Panc1 (cell line): ENCODE results near the gene LHB. TPM values are rescaled to one million over a fixed set of nuclear protein-coding genes. Genes with fewer than 3 reads are reported as not detected.

Experiments used
- ATAC-seq: fragments of 200-7000 bp; cut with Tn5 transposase; 2 replicates; pipeline ENCODE4 v1.9.1; 2020; ENCODE audit warnings: mild to moderate bottlenecking, moderate library complexity
- BruUV-seq: library from RNA; stranded (reverse); fragments of 400-500 nt; replicated peaks from 2 replicates; lab custom pipeline; 2021; lab: Mats Ljungman, UMichigan
- CTCF ChIA-PET: fragments of 300-600 bp; sonication (Branson Sonifier 250); formaldehyde crosslinking; loops from one replicate; lab custom pipeline; 2022; ENCODE audit warnings: antibody characterized with exemption; lab: Charles Lee
- POLR2A ChIA-PET: fragments of 300-600 bp; sonication (Branson Sonifier 250); formaldehyde crosslinking; loops from one replicate; lab custom pipeline; 2022; ENCODE audit warnings: antibody characterized with exemption; lab: Charles Lee
- DNase-seq: peaks from one replicate; pipeline ENCODE4 v3.0.0-alpha.2; 2010; ENCODE audit warnings: low read depth, low spot score
- H3K27ac ChIP-seq: 2 replicates; pipeline ENCODE4 v1.5.1; 2011; ENCODE audit warnings: mild to moderate bottlenecking, low read length, inconsistent platforms
- H3K27me3 ChIP-seq: fragments of 200-500 bp; sonication (Bioruptor generic); 2 replicates; pipeline ENCODE4 v1.6.0; 2014; ENCODE audit warnings: low read length, inconsistent platforms; ENCODE audit not compliant: control insufficient read depth, insufficient read depth
- H3K36me3 ChIP-seq: fragments of 200-500 bp; sonication (Bioruptor generic); 2 replicates; pipeline ENCODE4 v1.5.1; 2014; ENCODE audit warnings: inconsistent platforms, mild to moderate bottlenecking, low read length, moderate library complexity; ENCODE audit not compliant: control insufficient read depth, insufficient read depth
- H3K4me1 ChIP-seq: 2 replicates; pipeline ENCODE4 v1.5.1; 2011; ENCODE audit warnings: inconsistent platforms, mild to moderate bottlenecking, low read length, moderate library complexity; ENCODE audit not compliant: control insufficient read depth, insufficient read depth
- H3K4me3 ChIP-seq, 2 experiments: 2 replicates each; pipeline ENCODE4 v1.5.1; 2011 to 2012; ENCODE audit warnings: low read depth in 2 of 2, low read length in 2 of 2, mild to moderate bottlenecking in 2 of 2, inconsistent platforms in 1 of 2, moderate library complexity in 1 of 2
- H3K9me3 ChIP-seq: fragments of 200-500 bp; sonication (Bioruptor generic); 2 replicates; pipeline ENCODE4 v1.5.1; 2014; ENCODE audit warnings: low read depth, mild to moderate bottlenecking, inconsistent platforms, low read length, moderate library complexity; ENCODE audit not compliant: control insufficient read depth, insufficient read depth
- CTCF ChIP-seq: fragments of 450-650 bp; IDR thresholded peaks from 2 replicates; pipeline ENCODE4 v1.5.1; 2017; ENCODE audit warnings: mild to moderate bottlenecking
- POLR2AphosphoS5 ChIP-seq: IDR thresholded peaks from 2 replicates; pipeline ENCODE4 v1.6.1; 2012; ENCODE audit warnings: mild to moderate bottlenecking, low read depth, low read length, moderate library complexity
- REST ChIP-seq, 2 experiments: IDR thresholded peaks; 2 replicates each; pipeline ENCODE4 v1.6.1; 2011 to 2012; ENCODE audit warnings: low read depth in 2 of 2, control low read depth in 1 of 2, low read length in 1 of 2, mild to moderate bottlenecking in 1 of 2, moderate library complexity in 1 of 2; ENCODE audit not compliant: insufficient read depth in 1 of 2
- SIN3A ChIP-seq: IDR thresholded peaks from 2 replicates; pipeline ENCODE4 v1.6.1; 2012; ENCODE audit warnings: low read depth, mild to moderate bottlenecking, low read length, moderate library complexity, borderline replicate concordance; ENCODE audit not compliant: insufficient read depth
- TCF7L2 ChIP-seq: IDR thresholded peaks from 2 replicates; pipeline ENCODE4 v1.6.1; 2011; ENCODE audit warnings: mild to moderate bottlenecking, low read depth, low read length, inconsistent platforms
- in situ Hi-C: cut with HindIII; loops from 2 replicates; pipeline ENCODE4 v1.10.0; 2016; ENCODE audit warnings: low sequenced_read_pairs, low pct_unique_long_range_greater_than_20kb
- intact Hi-C: fragments of 100-400 bp; cut with micrococcal nuclease; formaldehyde crosslinking; loops from one replicate; pipeline ENCODE4 v1.10.0; 2022; ENCODE audit not compliant: unreplicated experiment
- total RNA-seq: library from RNA; stranded (reverse); gene quantifications from one replicate; pipeline ENCODE4 v1.2.1, GENCODE V29; 2021; ENCODE audit not compliant: unreplicated experiment

Gene LHB
- total RNA-seq, 1 experiment from 2014 or later = 0.39 TPM

GRCh38 chr19:48987323-48987722 is 29.6 kb downstream of the LHB start:
- no peaks in the 10 kb centered on the region; the same call in 1 of the 2 replicates for H3K36me3 ChIP-seq
- DNase-seq (no peak), ATAC-seq (no peak)
- TF ChIP-seq TCF7L2 (no peak), CTCF (no peak), POLR2AphosphoS5 (no peak), SIN3A (no peak), REST (IDR thresholded peaks at IDR 0.05; ENCODE audit: insufficient read depth in 1 of 2, low read depth in 2 of 2, low read length in 1 of 2) (no peak)
- no peak overlapping the region for H3K4me3 ChIP-seq
- H3K27me3 ChIP-seq = no peaks in the 10 kb centered on the region
- POLR2A ChIA-PET = no interaction called here
- intact Hi-C loops = no loop called here
- in situ Hi-C loops = no loop called here
- H3K4me1 ChIP-seq = no peaks in the 10 kb centered on the region
- CTCF ChIA-PET = interaction anchor here (0.6 to 1.6 kb wide), 2 partner anchors 11 to 17 kb away, joined by 4 to 9 read pairs; no protein-coding TSS in a partner anchor
- H3K27ac ChIP-seq = no peak overlapping the region
- no TSS peak for BruUV-seq
- H3K9me3 ChIP-seq = no peaks in the 10 kb centered on the region

- BruUV-seq = no TSS peak
- DNase-seq = no peak
- ChIA-PET CTCF (interaction anchor here (0.6 to 1.6 kb wide), 2 partner anchors 16 to 158 kb away, joined by 3 to 4 read pairs; no protein-coding TSS in a partner anchor), POLR2A (no interaction called here)
- H3K36me3 ChIP-seq = no peaks in the 10 kb centered on the region
- intact Hi-C loops = no loop called here
- H3K27me3 ChIP-seq = no peaks in the 10 kb centered on the region
- TF ChIP-seq REST (IDR thresholded peaks at IDR 0.05; ENCODE audit: insufficient read depth in 1 of 2, low read depth in 2 of 2, low read length in 1 of 2) = no peak
- TF ChIP-seq TCF7L2 = no peak
- TF ChIP-seq CTCF = no peak
- no peak for TF ChIP-seq SIN3A
- TF ChIP-seq POLR2AphosphoS5 = no peak
- H3K9me3 ChIP-seq = no peaks in the 10 kb centered on the region
- H3K27ac ChIP-seq = no peak overlapping the region
- in situ Hi-C loops = no loop called here
- no peak overlapping the region for H3K4me3 ChIP-seq
- H3K4me1 ChIP-seq = no peaks in the 10 kb centered on the region
- ATAC-seq = no peak
Observed at GRCh38 chr19:48986211-48986610, 30.7 kb downstream of the LHB start.
